ENCODE results near the gene FOXO3.

Gene FOXO3

DNA sequence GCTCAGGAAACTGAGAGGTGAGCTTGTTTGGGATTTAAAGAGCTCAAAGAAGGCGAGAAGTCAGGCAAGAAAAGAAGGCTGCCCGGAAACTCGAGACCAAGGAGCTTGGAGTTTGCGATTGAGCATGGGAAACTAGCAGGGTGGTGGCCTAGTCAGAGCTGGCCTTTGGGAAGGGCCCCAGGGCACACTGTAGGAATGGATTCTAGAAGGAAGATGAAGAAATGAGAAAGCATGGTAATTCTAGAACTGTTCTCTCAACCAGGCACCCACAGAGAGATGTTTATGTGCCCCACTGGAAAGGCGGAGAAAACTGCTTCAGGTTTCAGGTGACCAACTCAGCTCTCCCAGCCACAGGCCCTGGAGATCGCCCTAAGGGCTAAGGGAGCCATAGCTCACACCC is 126.2 kb downstream of the FOXO3 start:
- DNase-seq = no peak

- no peak for DNase-seq
Observed at GRCh38 chr6:108687921-108688320, 127.2 kb downstream of the FOXO3 start.

- peak; percentile 33 to 38 for DNase-seq
Observed at GRCh38 chr6:108689272-108690161, 128.8 kb downstream of the FOXO3 start.

- DNase-seq = no peak
Observed at GRCh38 chr6:108690326-108691049, 129.8 kb downstream of the FOXO3 start.

- DNase-seq = no peak
Observed at GRCh38 chr6:108693430-108694154, 132.9 kb downstream of the FOXO3 start.

GRCh38 chr6:108694816-108695215 is 134.1 kb downstream of the FOXO3 start:
- DNase-seq = no peak

GRCh38 chr6:108697561-108698161 is 136.9 kb downstream of the FOXO3 start:
- no peak for DNase-seq

GRCh38 chr6:108698593-108699289 is 138.0 kb downstream of the FOXO3 start:
- DNase-seq = no peak

GRCh38 chr6:108699290-108700041 is 138.7 kb downstream of the FOXO3 start:
- no peak for DNase-seq

DNA sequence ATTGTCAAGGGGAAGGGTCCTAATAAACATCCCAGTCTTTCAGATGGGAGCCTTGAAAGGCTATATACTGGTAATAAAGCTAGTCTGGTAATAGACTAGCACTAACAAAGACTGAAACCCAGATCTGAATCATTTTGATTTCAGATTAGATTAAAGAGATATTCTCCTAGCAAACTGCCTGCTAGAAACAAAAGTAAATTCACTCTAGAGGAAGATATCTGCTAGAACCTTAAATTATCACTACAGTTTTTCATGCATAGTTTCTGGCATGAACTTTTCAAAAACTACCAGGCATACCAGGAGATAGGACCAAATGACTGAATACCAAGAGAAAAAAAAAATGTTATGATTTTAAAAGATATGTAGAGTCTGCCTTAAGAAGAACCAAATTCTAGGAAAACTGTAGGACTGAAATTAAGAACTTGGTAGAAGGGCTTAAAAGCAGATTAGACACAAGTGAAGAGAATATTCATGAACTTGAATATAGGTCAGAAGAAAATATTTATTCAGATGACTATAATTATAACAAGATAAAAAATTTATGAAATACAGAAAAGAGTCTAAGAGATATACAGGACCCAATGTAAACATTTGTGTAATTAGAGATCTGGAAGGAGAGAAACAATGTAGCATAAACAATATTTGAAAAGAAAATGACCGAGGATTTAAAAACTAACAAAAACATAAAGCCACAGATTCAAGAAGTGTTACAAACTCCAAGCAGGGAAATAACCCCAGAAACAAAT is 141.6 kb downstream of the FOXO3 start:
- no peak for DNase-seq

GRCh38 chr6:108706649-108707048 is 145.9 kb downstream of the FOXO3 start:
- DNase-seq = no peak

DNA sequence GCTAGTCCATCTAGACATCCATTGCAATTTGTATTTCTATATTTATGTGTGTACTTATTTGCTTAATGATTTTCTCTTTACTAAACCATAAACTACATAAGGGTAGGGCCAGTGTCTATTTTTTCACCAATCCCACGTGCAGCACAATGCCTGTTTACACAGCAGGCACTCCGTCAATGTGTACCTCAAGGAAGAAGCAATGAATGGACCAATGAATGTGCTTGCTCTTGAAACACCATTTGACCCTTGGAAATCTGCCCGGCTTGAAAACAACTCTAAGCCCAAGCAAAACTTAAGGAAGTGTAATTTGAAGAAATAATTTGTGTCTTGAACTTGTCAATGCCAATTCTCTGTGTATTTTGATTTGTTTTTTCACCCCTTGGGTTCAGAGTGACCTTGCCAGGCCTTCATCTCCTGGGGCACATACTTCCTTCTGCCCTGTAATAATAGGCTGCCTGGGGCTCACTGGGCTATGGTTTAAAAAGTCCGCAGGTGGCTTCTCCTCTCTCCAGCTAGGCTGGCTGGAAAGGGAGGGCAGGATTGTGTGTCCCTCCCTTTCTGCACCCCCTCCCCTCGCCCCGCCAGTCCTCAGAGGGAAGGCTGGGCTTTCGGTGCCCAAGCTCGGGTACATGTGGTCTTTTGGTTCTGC is 146.7 kb downstream of the FOXO3 start:
- no peak for DNase-seq

DNA sequence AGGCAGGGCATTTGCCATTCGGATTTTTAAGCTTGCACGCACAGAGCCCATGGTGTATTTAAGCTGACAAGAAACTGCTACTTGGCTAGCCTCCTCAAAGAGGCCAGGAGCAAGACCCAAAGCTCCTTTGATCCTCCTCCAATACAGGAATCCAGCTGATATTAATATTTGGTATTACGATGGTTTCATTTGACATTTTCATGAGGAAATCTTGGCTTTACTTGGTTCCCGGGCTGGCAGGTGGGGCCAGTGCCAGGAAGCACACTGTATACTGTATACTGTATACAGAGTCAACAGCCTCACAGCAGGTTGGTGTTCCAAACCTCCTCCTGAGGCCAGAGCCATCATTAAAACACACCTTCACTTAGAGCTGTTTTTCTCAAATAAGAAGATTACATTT is 149.3 kb downstream of the FOXO3 start:
- no peak for DNase-seq

GRCh38 chr6:108710551-108710950 is 149.8 kb downstream of the FOXO3 start:
- no peak for DNase-seq

GRCh38 chr6:108711071-108711470 is 150.4 kb downstream of the FOXO3 start:
- no peak for DNase-seq

- no peak for DNase-seq
Observed at GRCh38 chr6:108711826-108712225, 151.1 kb downstream of the FOXO3 start.

- no peak for DNase-seq
Observed at GRCh38 chr6:108712946-108713345, 152.2 kb downstream of the FOXO3 start.

DNA sequence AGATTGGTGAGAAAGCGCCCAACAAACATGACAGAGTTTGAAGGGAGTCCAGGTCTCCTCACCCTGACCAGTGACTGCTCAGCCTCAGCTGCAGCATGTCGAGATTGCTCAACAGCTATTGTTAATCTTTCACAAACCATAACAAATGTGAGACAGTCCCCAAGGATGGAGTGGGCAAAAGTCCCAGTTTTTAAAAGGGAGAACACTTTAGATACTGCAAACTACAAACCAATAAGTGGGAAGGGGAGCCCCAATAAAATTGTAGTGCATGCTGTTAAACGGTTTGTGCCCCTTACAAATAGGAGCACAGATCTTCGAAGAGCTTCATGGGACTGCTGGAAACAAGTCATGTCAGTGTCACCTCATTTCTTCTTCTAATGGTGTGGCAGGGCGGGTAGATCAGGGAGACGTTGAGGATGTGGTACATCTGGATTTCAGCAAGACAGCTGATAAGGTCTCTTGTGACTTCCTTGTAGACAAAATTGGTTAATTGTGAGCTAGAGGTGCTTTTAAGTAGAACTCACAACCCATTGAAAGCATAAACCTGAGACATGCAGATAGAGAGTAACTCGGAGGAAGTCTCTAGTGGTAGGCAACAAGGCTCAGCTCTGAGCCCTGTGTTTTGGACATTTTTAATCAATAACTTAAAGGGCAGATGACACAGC is 153.5 kb downstream of the FOXO3 start:
- DNase-seq = no peak

DNA sequence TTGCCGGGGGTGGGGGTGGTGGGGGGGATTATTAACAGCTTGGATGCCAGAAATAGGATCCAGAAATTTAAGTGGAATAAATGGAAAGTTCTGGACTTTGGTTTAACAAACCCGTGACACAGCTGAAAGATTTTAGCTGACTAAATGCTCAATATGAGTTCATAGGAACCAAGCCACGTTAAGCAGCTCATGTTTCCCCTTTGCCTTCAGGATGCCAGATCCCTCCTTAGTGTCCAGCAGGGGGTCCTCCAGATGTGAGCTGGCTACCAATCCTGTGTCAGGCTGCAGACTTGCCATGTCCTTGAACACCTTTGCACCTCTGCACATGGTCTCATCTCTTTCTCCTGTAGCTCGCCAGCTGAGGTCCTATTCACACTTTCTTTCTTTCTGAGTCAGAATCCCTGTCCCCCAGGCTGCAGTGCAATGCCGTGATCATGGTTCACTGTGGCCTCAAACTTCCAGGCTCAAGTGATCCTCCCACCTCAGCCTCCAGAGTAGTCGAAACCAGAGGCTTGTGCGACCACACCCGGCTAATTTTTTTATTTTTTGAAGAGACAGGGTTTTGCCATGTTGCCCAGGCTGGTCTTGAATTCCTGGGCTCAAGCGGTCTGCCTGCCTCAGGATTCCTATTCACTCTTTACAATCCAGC is 154.2 kb downstream of the FOXO3 start:
- no peak for DNase-seq

Measured in inflammatory macrophage (primary cell).